ENCODE data around the gene SFT2D2.

SFT2D2 gene

DNA sequence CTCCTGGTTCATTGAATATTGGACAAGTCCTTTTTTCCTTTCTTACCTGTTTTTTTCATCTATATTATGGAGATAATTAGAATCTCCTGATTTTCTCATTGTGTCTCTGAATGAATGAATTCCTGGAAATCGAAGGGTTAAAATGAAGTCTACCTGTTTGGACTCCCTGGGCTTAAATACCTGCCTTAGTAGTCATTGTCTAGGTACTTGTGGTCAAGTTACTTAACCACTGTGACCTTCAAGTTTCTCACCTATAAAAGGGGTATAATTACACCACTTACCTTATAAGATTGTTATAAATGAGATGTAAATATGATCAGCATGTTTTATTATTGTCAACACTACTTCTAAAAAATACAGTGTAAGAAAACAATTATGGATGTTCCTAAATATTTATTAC, 45.8 kb downstream of the SFT2D2 start:
- DNase-seq = no peak

DNA sequence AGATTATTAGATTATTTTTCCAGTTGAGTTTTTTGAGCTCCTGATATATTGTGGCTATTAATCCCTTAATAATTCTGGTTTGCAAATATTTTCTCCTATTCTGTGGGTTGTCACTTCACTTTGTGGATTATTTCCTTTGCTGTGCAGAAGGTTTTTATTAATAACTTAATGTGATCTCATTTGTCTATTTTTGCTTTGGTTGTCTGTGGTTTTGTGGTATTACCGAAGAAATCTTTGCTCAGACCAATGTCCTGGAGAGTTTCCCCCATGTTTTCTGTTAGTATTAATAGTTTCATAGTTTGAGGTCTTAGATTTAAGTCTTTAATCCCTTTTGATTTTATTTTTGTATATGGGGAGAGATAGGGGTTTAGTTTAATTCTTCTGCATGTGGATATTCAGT, 47.8 kb downstream of the SFT2D2 start:
- no peak for DNase-seq

DNA sequence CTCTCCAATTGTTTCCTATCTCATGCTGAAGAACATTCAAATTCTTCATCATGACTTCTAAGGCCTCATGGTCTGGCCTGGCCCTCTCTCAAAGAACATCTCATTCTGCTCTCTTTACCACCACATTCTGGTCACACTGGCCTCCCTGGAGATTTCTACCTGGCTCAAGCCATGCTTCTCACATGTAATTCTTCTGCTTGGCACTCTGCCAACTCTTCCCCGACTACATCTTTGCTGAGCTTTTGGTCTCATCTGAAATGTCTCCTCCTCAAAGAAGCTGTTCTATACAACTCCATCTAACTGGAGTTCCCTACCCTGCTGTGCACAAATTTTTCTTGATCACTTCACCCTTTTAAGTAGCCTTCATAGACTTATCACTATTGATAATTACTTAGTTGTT, 53.4 kb downstream of the SFT2D2 start:
- DNase-seq = no peak

DNA sequence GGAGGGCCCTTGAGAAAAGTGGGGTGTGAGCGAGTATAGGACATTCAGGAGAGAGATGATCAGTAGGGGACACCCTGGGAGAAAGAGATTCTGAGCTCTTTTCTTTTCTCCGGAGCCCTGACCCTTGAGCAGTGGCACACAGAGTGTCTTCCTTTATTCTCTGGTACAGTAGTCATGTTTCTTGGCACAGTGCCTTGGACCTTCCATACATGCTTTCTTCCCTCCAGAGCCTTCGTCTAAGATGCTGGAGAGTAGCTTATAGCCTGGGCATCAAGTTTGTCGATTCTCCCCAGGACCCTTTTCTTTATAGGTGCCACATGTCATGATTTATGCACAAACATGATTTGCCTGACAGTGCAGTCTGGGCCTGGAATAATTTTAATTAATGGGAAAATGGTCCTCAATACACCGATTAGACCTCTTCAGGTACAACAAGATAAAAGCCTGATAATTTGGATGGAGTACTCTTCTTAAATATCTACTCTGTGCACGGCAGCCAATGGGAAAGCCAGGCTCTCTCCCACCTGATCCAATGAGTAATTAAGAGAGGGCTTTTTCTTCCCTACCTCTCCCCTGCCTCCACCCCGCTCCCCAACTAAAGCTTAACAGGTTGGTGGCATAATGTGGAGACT, 54.6 kb downstream of the SFT2D2 start, which contains the start of gene TBX19:
TBX19 (plus strand) TSS at position 582 of the 632 bp plus-strand sequence. CDS start 214 bp downstream, outside the sequence.
- no peak for DNase-seq

DNA sequence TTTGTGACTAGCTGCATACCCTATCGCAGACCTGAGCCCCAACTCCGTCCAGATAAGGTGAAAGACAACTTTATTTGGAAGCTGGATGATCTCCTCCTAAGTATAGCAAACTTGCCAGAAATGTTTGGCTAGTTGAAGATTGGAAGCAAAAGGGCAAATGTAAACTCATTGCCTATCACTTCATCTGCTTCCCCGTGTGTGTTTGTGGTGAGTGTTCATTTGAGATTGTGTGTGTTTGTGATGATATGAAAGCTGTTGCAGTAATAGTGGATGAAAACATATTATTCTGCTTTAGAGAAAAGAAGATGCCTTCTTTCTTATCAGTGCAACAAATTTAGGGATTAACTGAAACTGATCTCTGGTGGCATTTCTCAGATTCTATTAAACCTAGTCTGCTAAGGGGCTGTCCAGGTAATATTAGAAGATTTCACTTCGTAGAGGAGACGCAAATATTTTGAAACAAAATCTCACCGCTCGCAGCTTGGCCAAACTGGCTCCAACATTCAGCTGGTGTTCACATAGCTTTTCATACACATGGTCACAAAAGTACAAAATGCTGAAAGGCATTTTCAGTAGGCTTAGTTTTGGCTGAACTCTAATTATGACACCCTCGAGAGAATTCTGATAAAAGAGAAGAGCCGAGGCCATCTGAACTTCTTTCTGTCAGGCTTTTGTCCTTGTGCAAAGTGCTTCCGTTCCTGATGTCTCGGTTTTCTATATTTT, 56.0 kb downstream of the SFT2D2 start:
- DNase-seq = no peak

DNA sequence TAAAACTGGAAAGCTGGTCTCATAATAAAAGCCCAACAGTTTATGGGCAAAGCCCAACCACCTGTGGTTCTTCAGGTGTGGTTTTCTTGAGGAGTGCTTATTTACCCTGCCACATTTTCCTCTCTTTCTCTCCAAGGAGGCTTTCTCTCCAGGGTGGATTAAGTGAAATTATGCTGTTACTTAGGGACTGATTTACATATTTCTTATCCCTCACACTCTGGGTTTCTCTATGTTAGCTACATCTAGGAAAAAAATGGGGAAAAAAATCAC, 59.7 kb downstream of the SFT2D2 start:
- DNase-seq = no peak

DNA sequence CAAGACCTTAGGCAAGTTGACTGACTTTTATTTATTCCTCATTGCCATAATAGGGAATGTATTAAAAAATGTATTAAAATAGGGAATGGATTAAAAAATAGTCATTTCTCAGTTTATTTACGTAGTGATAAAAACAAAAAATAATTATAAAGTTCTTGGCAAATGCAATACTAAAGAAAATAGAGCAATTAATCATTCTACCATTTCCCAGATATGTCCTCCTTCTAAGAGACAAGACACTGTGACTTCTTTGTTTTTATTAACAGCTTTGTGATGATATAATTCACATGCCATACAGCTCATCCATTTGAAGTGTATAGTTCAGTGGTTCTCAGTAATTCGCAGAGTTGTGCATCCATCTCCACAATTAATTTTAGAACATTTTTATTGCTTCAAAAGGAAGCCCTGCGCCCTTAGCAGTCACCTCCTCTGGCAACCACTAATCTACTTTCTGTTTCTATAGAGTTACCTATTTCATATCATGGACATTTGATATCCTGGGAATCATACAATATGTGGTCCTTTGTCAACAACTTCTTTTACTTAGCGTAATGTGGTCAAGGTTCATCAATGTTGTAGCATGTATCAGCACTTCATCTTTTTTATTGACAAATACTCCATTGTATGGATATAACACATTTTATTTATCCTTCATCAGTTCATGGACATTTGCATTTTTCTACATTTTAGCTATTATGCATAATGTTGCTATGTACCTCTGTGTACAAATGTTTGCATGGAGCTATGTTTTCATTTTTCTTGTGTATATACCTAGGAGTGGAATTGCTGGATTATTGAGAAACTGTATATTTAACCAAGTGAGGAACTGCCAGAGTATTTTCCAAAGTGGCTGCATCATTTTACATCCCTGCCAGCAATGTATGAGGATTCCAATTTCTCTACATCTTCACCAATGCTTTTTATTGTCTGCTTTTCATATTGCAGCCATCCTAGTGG, 60.4 kb downstream of the SFT2D2 start:
- DNase-seq = no peak

DNA sequence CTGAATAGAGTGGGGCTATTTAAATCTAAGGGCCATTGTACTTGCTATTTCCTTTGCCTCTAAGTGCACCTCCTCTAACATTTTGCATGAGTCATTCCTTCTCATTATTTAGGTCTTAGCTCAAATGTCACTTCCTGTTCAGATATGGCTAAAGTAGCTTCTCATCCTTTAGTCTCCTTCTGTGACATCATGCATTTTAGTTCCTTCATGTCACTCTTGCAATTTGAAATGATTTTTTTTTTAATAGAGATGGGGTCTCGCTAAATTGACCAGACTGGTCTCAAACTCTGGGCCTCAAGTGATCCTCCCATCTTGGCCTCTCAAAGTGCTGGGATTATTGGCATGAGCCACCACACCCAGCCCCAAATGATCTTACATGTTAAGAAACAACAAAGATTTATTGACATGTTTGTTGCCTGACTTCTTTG, 61.4 kb downstream of the SFT2D2 start:
- DNase-seq = no peak

DNA sequence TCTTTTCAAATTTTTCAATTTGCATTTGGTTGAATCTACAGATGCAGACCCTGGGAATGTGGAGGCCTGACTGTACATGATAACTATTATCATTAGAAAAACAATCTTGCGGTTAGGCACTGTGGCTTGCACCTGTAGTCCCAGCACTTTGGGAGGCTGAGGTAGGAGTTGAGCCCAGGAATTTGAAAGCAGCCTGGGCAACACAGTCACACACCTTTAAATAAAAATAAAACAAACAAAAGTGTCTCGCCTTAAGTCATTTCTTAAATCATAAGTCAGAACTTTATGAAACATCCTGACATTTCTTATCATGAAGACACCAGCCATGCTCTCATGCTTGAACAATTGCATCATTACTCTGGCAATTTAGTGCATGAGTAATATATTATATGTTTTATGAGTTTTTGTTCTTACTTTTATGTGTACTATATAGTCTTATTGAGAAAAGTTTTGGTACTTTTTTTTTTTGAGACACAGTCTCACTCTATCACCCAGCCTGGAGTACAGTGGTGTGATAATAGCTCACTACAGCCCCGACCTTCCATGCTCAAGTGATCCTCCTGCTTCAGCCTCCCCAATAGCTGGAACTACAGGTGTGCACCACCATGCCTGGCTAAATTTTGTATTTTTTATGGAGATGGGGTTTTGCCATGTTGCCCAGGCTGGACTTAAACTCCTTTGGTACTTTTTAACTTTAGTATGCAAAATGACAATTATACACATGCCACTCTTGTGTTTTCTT, 62.7 kb downstream of the SFT2D2 start:
- no peak for DNase-seq

DNA sequence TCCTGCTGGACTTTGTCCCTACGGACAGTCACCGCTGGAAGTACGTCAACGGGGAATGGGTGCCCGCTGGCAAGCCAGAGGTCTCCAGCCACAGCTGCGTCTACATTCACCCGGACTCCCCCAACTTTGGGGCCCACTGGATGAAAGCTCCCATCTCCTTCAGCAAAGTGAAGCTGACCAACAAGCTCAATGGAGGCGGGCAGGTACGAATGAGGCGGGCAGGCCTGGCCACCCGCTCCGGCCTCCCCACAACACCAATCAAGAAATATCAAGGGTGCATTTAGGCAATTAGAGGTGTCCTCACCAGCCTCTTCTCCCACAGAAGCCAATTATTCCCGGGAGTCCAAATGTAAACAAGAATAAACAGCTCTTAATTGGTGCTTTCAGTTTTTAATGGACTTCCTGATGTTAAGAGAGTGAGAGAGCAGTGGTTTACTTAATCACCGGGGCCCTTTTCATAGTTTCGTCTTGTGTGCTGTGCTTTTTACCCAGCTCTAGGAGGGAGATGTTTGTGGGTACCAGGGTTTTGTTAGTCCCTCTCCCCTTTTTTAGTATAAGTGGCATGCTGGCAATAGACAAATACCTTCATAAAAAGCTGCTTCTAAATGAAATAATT, 65.5 kb downstream of the SFT2D2 start:
- no peak for DNase-seq

DNA sequence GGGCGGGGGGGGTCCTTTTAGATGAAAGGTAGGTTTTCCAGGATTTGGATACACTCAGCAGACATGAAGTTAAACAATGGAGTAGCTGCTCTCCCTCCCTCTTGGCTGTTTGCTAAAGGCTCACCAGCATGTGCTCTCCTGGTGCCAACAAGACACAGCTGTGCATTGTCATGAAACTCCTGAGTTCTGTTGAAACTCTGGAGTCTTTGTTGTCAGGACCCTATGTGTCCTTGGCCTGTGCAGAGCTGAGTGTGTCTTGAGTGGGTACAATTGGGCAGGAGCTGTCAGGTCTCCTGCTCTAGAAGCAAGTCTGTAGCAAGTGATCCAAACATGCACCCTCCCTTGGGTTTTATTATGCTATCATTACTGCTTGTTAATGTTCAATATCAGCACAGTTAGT, 67.6 kb downstream of the SFT2D2 start:
- no peak for DNase-seq

DNA sequence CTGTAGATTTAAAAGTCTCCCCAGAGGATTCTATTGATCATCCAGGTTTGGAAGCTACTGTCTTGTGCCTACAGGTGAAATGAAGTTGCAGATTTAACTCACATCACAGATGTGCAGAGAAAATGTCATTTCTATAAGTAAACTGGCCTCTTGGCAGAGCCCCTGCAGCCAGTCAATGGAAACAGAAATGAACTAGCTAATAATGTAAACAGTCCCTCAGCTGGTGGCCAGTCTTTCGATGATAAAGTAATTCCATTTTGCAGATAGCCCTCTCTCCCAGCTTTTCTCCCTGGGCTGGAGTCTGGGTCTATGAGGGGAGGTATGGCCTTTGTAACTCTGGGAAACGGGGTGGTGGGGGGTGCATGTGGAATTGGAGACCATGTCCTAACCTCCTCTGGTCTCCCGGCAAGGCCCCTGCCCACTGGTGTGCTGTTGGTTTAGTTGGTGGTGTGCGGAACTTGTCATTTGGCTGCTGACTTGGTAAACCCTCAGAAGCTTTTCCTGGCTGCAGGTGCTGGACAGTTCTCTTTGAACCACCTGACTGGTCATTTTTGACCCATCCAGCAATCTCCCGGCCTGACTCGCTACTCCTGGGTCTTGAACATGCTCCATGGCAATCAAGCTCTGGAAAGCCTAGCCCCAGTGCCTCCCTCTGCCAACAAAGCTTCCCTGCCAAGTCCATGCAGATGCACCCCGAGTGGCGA, 69.8 kb downstream of the SFT2D2 start:
- DNase-seq = no peak

DNA sequence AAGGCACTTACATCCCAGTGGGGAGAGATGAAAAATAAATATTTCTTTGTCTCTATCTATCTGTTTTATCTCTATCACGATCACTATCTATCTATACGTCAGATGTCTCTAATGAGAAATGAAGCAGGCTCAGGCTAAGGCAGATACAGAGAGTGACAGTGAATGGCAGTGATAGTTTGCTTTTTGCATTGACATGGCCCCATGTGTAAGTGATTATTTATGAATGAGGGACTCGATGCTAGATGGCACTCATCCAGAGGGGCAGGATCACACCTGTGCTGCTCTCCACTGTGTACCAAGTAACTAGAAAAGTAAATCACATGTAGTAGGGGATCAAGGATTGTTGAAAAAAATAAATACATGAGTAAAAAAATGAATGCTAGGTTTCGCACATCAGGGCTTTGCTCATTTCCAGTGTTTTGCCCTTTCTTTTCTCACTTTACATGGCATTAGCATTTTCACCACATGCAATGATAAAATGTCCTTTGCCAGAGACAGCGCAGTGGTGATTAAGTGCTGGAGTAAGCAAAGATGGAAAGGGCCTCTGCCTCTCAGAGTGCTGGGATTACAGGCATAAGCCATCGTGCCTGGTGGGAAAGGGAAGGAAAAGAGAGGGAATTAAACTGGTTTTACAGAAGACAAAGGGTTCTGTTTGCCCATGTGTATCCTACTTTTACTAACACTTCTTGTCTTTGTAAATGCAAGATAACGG, 71.4 kb downstream of the SFT2D2 start:
- DNase-seq = no peak

DNA sequence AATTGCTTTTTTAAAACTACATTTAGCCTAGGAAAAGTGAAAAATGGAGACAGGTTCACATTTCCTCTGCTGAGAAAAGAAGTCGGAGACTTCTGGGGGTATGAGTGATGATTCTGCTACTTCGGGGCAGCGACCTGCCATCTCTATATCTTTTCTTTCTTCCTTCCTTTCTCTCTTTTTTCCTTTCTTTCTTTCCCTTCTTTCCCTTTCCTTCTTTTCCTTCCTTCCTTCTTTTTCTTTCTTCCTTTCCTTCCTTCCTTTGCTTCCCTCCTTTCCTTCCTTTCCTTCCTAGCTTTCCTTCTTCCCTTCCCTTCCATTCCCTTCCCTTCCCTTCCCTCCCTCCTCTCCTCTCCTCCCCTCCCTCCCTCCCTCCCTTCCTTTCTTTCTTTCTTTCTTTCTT, 72.6 kb downstream of the SFT2D2 start:
- no peak for DNase-seq

DNA sequence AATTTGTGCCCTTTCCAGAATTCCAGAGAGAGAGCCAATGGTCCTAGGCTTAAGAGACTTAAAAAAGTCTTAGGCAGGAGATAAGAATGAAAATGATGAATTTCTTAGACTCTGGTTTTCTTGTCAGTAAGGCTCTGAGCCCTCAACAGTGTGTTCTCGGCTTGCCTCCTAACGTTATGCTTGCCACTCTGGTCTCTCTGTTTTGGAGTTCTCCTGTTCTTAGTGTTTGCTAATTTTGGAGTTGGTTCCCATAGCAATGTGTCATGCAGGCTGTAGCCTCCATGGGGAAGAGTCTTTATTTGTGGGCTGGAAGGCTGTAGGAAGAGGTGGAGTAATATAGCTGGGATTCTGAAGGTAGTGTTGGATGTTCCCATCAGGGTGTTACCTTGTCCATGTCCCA, 74.8 kb downstream of the SFT2D2 start:
- DNase-seq = no peak

DNA sequence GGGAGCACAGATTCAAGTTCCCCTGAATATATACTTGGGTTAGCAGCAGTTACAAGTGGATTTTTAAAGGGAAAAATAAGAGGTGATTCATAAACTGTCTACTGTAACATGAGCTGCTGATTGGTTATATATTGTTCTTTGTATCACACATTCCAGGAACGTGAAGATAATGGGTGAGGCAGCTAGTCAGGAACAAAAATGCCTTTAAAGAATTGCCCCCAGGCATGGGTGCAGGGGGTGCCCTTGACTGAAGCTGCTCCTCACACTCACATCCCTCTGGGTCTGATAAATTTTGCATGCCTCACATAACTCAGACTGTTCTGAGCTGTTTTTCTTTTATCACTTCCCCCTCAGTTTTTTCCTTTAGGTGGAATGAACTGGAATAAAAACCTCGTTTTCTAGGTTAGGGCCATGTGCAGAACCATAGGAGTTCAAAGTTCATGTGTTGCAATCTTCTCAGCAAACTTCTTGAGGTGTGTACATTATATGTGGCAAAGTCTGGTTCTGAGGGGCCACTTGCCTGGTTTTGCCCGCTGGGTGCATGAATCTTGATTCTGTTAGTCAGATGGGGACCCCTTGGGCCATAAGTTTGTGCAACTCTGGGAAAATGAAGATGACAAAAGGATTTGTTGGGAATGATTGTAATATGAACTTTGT, 76.0 kb downstream of the SFT2D2 start:
- no peak for DNase-seq

Data from C1 segment of cervical spinal cord (tissue), 14 donors.